ENCODE data around the gene NR2E1.

NR2E1 gene

DNA sequence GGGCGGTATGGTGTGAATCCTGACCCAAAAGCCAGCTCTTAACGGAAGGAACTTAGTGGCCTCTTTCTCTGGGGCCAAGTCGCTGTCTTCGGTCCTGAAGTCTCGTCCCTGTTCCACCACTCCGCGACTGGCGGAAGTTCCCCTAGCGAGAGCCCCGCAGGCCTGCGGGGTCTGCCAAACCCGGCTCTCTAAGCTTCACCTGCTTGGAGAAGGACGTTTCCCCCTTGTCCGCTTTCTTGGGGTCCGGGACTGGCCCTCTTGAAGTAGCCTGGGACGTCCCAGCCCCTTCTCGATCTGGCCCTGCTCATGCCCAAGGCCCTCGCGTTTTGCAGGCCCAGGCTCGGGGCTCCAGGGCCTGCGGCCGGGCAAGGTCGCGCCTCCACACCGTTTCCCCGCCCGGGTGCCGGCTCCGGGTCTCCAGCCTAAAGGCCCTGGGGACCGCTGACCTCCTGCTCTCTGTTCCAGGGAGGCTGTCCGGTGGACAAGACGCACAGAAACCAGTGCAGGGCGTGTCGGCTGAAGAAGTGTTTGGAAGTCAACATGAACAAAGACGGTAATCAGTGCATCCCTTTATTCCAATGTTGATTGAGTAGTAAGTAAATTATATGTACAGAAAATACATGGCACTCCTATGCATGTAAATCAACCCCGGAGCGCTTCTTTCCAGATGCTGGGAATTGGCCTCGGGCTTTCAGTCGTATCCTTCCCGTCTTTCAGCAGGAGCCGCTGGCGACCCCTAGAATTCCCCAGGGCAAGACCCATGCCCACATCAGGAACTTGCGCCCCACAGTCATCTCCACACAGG is 8.8 kb downstream of the NR2E1 start:
- peak; percentile 68 for DNase-seq (ENCODE audit: low spot score)
- TF ChIP-seq, protein P1, sequence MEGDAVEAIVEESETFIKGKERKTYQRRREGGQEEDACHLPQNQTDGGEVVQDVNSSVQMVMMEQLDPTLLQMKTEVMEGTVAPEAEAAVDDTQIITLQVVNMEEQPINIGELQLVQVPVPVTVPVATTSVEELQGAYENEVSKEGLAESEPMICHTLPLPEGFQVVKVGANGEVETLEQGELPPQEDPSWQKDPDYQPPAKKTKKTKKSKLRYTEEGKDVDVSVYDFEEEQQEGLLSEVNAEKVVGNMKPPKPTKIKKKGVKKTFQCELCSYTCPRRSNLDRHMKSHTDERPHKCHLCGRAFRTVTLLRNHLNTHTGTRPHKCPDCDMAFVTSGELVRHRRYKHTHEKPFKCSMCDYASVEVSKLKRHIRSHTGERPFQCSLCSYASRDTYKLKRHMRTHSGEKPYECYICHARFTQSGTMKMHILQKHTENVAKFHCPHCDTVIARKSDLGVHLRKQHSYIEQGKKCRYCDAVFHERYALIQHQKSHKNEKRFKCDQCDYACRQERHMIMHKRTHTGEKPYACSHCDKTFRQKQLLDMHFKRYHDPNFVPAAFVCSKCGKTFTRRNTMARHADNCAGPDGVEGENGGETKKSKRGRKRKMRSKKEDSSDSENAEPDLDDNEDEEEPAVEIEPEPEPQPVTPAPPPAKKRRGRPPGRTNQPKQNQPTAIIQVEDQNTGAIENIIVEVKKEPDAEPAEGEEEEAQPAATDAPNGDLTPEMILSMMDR (IDR thresholded peaks at IDR 0.05; ENCODE audit: extremely low read depth, missing control alignments) = no peak

DNA sequence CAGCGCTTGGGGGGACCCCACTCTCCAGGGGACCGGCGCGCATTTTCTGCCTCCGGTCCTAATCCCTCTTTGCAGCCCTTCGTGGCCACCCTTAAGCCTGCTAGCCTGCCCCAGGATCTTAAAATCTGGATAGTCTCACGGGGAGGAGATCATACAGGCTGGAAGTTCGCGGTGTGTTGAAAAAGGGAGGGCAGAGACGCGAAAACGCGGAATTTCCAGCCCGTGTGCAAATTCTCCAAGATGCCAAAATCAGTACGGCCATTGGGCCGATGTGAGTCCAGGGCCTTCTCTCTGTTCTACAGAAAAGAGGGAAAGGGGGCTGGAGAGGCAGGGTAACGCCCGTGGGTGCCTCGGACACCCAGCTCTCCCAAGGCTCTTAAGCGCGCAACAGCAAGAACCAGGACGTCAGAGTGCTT is 9.4 kb downstream of the NR2E1 start:
- peak; percentile 16 for DNase-seq (ENCODE audit: low spot score)
- TF ChIP-seq, protein P1 (IDR thresholded peaks at IDR 0.05; ENCODE audit: extremely low read depth, missing control alignments) = no peak

DNA sequence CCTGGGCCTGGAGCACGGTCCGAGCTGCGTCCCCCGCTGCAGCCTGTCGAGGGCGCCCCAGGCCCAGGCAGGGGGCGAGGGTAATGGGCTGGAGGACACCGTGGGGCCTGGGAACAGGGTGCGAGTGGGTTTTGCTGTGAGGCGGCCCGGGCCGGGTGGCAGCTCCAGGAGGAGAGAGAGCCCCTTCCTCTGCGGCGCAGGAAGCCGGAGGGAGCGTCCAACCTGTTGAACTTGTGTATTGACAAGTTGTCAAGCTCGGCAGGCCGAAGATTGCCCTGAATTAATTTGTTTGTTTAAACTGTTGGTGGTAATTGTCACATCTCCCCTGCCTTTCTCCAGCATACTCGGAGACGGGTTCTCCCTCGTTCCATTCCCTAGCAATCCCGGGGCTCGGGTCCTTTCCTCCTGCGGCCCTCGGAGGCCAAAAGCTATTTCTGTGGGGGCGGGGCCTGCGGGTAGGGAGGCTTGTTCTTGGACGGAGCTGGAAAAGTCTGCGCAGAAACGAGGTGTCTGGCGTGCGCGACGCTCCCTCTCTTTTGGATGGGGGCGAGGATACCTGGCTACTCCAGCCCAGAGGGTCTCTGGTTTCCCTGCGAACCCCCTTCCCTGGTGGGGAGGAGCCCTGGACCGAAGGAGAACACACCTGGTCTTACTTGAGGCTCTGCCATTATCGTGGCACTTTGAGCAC is 9.9 kb downstream of the NR2E1 start:
- DNase-seq (ENCODE audit: low spot score) = peak; percentile 41
- TF ChIP-seq, protein P1 (IDR thresholded peaks at IDR 0.05; ENCODE audit: extremely low read depth, missing control alignments) = no peak

DNA sequence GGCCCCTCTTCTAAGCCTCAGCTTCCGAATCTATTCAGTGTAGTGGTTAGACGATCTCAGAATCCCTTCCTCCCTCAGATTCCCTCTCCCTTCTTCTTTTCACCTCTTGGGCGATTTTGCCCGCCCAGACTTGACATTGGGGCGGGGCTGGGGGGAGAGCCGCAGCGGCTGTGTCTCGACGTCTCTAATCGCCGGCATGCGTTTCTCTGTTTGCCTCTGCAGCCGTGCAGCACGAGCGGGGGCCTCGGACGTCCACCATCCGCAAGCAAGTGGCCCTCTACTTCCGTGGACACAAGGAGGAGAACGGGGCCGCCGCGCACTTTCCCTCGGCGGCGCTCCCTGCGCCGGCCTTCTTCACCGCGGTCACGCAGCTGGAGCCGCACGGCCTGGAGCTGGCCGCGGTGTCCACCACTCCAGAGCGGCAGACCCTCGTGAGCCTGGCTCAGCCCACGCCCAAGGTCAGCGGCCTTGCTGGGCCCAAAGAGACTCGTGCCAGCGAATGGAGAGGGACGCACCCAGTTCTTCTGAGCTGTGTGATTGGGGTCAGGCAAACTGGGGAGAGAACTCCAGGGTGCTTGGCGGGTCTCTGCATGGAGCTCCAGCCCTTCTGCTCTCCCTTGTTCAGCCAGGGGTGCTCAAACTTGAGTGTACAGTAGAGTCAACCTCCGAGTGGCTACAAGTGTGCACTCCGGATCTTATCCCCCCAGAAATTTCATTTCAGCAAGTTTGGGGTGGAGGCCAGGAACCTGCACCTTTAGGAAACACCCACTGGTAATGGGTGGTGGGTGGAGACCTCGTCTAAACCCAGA is 10.7 kb downstream of the NR2E1 start:
- DNase-seq (ENCODE audit: low spot score) = no peak

DNA sequence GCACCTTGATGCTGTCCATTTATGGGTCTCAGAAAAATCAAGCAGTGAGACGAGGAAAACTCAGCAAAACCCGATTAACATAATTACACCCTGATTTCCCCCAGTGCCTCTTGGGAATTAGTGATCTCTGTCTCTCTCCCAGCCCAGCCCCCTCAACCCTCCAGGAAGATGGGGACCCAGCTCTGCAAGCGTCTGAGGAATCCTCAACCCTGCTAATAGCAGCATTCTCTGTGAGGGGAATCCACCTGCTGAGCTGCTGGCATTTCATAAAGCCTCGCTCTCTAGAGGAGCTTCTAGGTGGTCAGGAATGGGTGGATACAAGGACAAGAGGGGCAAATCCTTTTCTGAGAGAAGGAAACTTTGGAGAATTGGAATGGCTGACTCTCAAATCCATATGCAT is 13.9 kb downstream of the NR2E1 start:
- no peak for DNase-seq (ENCODE audit: low spot score)
- TF ChIP-seq, protein P1 (IDR thresholded peaks at IDR 0.05; ENCODE audit: extremely low read depth, missing control alignments) = no peak

More for the DNA sequence above, 10.7 kb downstream of the NR2E1 start:
- TF ChIP-seq, protein P1 (IDR thresholded peaks at IDR 0.05; ENCODE audit: extremely low read depth, missing control alignments) = no peak

DNA sequence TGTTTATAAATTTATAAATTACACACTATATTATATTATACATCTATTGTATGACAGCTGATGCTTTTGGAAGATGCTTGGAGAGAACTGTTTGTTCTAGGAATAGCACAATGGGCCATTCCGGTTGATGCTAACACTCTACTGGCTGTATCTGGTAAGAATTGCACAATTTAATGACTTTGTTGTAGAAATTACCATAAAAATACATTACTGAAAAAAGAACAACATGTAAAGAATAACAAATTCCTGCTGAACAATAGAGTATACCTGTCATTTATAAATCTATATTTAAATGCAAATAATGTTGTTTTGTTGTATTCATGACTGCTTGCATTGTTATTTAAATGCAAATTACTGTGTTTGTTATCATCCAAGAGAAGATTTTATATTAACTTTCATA is 14.4 kb downstream of the NR2E1 start:
- TF ChIP-seq, protein P1 (IDR thresholded peaks at IDR 0.05; ENCODE audit: extremely low read depth, missing control alignments) = no peak
- DNase-seq (ENCODE audit: low spot score) = no peak

All from GM20000 (cell line).